ENCODE measurements around the gene CDC23. TPM values are rescaled to one million over a fixed set of nuclear protein-coding genes. Genes with fewer than 3 reads are reported as not detected.

The CDC23 gene
- total and polyA plus RNA-seq, 2 of the 8 experiments (the other 6 are each of a cell fraction or from before 2014, with no cell fraction given), result 32.6 to 45.7 TPM

DNA sequence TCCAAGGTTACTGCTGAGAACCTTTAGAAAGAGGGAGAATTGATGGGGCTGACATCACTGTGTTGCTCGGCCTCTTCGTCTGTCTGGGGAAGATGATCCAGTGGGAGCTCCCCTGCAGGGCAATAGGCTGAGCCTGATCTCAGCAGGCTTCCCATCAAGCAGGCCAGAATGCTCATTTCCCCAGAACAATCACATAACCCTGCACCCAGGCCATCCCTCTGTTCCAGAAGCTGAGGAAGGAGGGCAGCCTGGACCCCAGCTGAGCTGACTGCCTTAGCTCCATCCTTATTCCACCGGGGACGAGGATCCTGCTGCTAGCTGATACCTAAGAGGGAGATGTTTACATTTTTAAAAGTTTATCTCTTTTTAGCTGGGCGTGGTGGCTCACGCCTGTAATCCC lies 11.6 kb upstream of the CDC23 start:
- Histone ChIP-seq H2AK5ac (ENCODE audit: low read depth, low read length) (no peak overlapping the region), H3K4ac (replicated peaks; ENCODE audit: insufficient read length, low read depth, low read length) (no peak overlapping the region), H3K36me3 (ENCODE audit: control insufficient read depth in 2 of 4, insufficient read depth in 4 of 4, low read length in 3 of 4) (no peaks in the 10 kb centered on the region), H2AFZ (ENCODE audit: low read length) (no peak overlapping the region), H3K9me3 (ENCODE audit: insufficient read depth in 2 of 2, low read depth in 1 of 2, low read length in 1 of 2) (peaks cover 4 to 6% of the 10 kb centered on the region in 2 experiments; a peak in 1 of 4 replicates), H2BK15ac (ENCODE audit: low read length) (no peak overlapping the region), H4K8ac (ENCODE audit: extremely low read depth, insufficient read depth, low read length) (no peak overlapping the region), H3K23me2 (ENCODE audit: low read depth, low read length) (no peaks in the 10 kb centered on the region; the same call in 1 of the 2 replicates), H2BK5ac (ENCODE audit: low read depth, low read length) (no peak overlapping the region), H4K91ac (replicated peaks; ENCODE audit: insufficient read length, low read length) (no peak overlapping the region), H3K14ac (ENCODE audit: insufficient read length) (no peak overlapping the region), H3K4me2 (ENCODE audit: insufficient read depth in 1 of 2, low read depth in 2 of 2, low read length in 2 of 2) (no peak overlapping the region), H2BK120ac (replicated peaks; ENCODE audit: low read depth, low read length) (no peak overlapping the region), H3K27ac (ENCODE audit: low read depth, low read length) (no peak overlapping the region), H3K79me2 (ENCODE audit: control insufficient read depth in 1 of 2, insufficient read depth in 2 of 2, low read length in 2 of 2) (no peaks in the 10 kb centered on the region), H4K5ac (ENCODE audit: insufficient read length, low read depth, low read length) (no peak overlapping the region), H3K79me1 (ENCODE audit: low read depth, low read length) (no peaks in the 10 kb centered on the region), H3K9ac (replicated peaks in 1 of 4; ENCODE audit: extremely low read depth in 1 of 4, low read depth in 3 of 4, low read length in 3 of 4) (no peak overlapping the region), H4K20me1 (replicated peaks in 1 of 2; ENCODE audit: control insufficient read depth in 1 of 2, insufficient read depth in 2 of 2, low read length in 2 of 2) (no peaks in the 10 kb centered on the region), H3K56ac (replicated peaks; ENCODE audit: insufficient read length, low read depth, low read length) (no peak overlapping the region), H3K27me3 (replicated peaks in 1 of 4; ENCODE audit: control insufficient read depth in 3 of 4, extremely low read depth in 1 of 4, insufficient read depth in 3 of 4, low read length in 3 of 4) (no peaks in the 10 kb centered on the region; a peak in 1 of 7 replicates), H2BK20ac (ENCODE audit: low read length) (no peak overlapping the region), H2BK12ac (ENCODE audit: low read depth, low read length) (no peak overlapping the region), H3K18ac (ENCODE audit: extremely low read depth, low read length) (no peak overlapping the region), H3K4me1 (replicated peaks in 1 of 4; ENCODE audit: control insufficient read depth in 3 of 4, insufficient read depth in 4 of 4, low read length in 3 of 4) (no peaks in the 10 kb centered on the region), H3K4me3 (ENCODE audit: extremely low read depth in 1 of 4, insufficient read depth in 2 of 4, low read depth in 3 of 4, low read length in 4 of 4) (no peak overlapping the region), H3K23ac (ENCODE audit: insufficient read length) (no peak overlapping the region)
- ChIA-PET POLR2A (ENCODE audit: partially characterized antibody) (interaction anchor here (1.2 to 1.7 kb wide), 2 partner anchors 10 to 52 kb away, joined by 4 to 13 read pairs; partner anchors contain the start of gene CDC23), CTCF (ENCODE audit: partially characterized antibody) (interaction anchor here (0.6 to 9.2 kb wide), 11 partner anchors 9 to 129 kb away, joined by 3 to 128 read pairs (median 9); partner anchors contain the start of genes GFRA3 and KDM3B)
- TF ChIP-seq GTF2F1 (IDR thresholded peaks at IDR 0.05; ENCODE audit: borderline replicate concordance, low read depth, low read length) (no peak), SIX5 (IDR thresholded peaks at IDR 0.05; ENCODE audit: low read depth, low read length) (no peak), SIRT6 (IDR thresholded peaks at IDR 0.05; ENCODE audit: low read length) (no peak), TAF7 (optimal IDR thresholded peaks at IDR 0.05; ENCODE audit: borderline replicate concordance, low read depth, low read length) (no peak), EZH2 (IDR thresholded peaks at IDR 0.05; ENCODE audit: low read depth, low read length, severe bottlenecking) (no peak), SP1 (IDR thresholded peaks at IDR 0.05; ENCODE audit: low read depth, low read length) (no peak), MAFK (IDR thresholded peaks at IDR 0.05; ENCODE audit: low read depth, low read length) (no peak), SP2 (IDR thresholded peaks at IDR 0.05; ENCODE audit: low read length) (no peak), SRF (IDR thresholded peaks at IDR 0.05; ENCODE audit: low read depth, low read length) (no peak)
- TF ChIP-seq, protein P1, sequence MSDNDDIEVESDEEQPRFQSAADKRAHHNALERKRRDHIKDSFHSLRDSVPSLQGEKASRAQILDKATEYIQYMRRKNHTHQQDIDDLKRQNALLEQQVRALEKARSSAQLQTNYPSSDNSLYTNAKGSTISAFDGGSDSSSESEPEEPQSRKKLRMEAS (IDR thresholded peaks at IDR 0.05), result no peak
- TF ChIP-seq, protein P2, sequence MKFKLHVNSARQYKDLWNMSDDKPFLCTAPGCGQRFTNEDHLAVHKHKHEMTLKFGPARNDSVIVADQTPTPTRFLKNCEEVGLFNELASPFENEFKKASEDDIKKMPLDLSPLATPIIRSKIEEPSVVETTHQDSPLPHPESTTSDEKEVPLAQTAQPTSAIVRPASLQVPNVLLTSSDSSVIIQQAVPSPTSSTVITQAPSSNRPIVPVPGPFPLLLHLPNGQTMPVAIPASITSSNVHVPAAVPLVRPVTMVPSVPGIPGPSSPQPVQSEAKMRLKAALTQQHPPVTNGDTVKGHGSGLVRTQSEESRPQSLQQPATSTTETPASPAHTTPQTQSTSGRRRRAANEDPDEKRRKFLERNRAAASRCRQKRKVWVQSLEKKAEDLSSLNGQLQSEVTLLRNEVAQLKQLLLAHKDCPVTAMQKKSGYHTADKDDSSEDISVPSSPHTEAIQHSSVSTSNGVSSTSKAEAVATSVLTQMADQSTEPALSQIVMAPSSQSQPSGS (IDR thresholded peaks at IDR 0.05; ENCODE audit: low read length), result no peak
- no peak for DNase-seq (ENCODE audit: low read depth in 1 of 2, low spot score in 2 of 2)
- 95% methylated on average over 6 of the region's 6 CpGs; no CpG with 5 or more reads in 1 of the 2 experiments for WGBS, 2 experiments (ENCODE audit: extremely low coverage in 1 of 2, insufficient coverage in 1 of 2, insufficient read length in 1 of 2, insufficient replicate concordance in 2 of 2, low coverage in 1 of 2, low lambda C conversion rate in 2 of 2, missing lambda C conversion rate in 1 of 2)
- no peak for FAIRE-seq
